ENCODE results near the gene PDZRN4.

GRCh38 chr12:41459111-41459905 lies 271.2 kb downstream of the PDZRN4 start:
- no peak for TF ChIP-seq MAX (IDR thresholded peaks at IDR 0.05)
- no peak for TF ChIP-seq NFIC (IDR thresholded peaks at IDR 0.05)
- no peak for TF ChIP-seq EGR1 (IDR thresholded peaks at IDR 0.05)
- TF ChIP-seq YY1 (IDR thresholded peaks at IDR 0.05; ENCODE audit: low read depth) = no peak
- TF ChIP-seq CEBPB (IDR thresholded peaks at IDR 0.05) = no peak
- TF ChIP-seq EP300 (IDR thresholded peaks at IDR 0.05; ENCODE audit: borderline replicate concordance) = no peak
- no peak for TF ChIP-seq REST (IDR thresholded peaks at IDR 0.05; ENCODE audit: low read depth)
- TF ChIP-seq RAD21 (IDR thresholded peaks at IDR 0.05; ENCODE audit: low read depth) = no peak
- TF ChIP-seq FOXM1 (IDR thresholded peaks at IDR 0.05; ENCODE audit: borderline replicate concordance, low read depth) = no peak
